GM18517 (cell line): Measurements from ENCODE around the gene GKN2.
A peak's percentile ranks its signal among the peaks of the same experiment; 100 is the strongest.
"Not testable (repeated sequence)": the region's sequence is repeated elsewhere in the genome, so short reads cannot be mapped to it uniquely, and the experiment has no call there.

Source experiments
- ATAC-seq: cut with Tn5 transposase; IDR thresholded peaks from one replicate; pipeline ENCODE4 v1.9.1; 2021; ENCODE audit warnings: mild to moderate bottlenecking, moderate library complexity; ENCODE audit not compliant: unreplicated experiment

GKN2 gene

DNA sequence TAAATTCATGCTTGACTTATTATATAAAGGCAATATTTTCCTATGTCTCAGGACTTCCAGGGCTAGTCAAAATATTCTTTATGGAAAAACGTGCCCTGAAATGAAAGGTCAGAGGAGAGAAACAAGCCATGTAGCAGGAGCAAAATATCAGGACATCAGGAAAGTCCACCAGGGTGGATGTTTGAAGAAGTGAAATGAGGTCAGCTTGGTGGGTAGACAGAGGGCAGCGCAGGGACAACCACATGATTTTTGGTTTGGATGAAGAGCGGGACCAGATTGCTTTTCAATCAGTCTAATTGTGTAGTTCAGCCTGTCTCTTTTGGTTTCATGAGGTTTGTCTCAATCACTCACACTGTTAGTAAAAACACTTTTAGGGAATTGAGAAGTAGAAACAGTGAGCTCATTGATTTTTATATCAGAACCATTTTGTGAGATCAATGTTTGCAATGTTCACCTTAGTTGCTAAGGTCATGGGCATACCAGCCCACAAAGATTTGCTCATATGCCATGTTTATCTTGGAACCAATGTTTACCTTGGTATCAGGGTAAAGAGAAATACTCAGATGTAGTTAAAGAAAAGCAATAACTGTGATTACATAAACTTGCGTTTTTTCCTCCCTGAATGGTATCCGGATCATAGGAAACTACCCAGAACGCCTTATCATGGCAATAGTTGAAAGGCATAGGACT is 32.1 kb downstream of the GKN2 start:
- ATAC-seq = no peak

DNA sequence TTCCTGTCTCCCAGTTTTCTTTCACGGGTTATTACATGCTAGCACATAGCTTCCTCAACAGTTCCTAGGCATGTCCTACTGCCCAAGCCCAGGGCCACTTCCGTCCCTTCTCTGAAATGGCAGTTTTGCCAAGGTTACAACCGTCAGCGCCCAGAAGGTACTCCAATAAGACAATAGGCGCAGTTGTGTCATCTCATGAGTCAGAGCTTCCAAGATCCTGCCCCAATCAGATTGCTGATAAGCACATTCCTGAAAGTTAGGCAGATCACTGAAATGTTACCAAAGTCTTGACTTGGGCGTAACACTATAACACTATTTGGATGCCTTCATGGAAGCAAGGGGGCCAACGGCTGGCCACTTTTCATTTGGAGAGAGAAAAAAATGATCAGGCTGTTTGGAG is 34.2 kb downstream of the GKN2 start:
- ATAC-seq = no peak

DNA sequence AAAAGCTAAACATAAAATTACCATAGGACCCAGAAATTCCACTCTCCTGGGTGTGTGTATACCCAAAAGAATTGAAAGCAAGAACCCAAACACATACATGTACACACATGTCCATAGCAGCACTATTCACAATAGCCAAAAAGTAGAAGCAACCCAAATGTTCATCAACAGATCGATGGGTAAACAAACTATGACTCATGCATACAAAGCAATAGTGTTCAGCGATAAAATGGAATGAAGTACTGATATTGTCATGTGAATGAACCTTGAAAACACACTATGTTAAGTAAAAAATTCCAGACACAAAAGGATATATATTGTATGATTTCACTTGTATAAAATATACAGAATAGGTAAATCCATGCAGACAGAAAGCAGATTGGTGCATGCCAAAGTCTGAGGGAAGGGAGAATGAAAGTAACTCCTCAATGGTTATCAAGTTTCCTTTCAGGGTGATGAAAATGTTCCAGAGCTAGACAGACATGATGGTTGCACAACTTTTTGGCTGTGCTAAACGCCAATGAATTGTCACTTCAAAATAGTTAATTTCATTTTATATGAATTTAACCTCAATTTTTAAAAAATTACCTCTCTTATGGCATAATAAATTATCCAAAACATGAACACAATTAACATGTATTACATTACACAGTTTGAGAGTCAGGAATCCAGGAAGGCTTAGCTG is 35.5 kb downstream of the GKN2 start:
- ATAC-seq = no peak

DNA sequence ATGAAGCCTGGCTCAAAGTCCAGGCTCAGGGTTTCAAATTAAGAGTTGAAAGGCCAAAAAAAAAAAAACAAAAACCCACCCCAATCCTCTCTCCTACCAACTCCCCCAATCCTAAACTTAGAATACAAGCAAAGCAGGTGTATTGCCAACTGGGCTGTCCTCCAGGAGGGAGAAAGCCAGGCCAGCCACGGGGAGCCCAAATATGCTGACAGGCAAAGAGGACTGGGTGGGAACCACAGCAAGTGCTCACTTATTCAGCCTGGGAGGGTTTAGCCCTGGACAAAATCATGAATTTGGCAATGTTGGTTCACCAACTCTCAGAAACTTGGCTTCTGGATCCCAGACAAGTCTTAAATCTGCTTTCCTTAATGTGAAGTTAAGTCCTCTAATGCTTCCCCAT is 36.5 kb downstream of the GKN2 start:
- no peak for ATAC-seq

DNA sequence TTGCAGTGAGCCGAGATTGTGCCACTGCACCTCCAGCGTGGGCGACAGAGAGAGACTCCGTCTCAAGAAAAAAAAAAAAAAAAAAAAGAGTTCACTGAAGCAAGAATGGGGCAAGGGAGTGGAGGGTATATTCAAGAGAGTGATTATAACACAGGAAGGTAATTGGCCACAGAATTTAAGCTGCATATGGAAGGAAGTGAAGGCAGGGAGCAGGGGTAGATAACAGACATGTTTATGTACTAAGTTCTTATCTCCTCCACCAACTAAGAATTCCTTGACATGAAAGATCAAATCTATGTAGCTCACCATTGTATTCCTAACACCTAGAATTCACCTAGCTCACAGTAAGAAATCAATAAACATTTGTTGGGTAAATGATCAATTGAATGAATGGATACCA is 37.3 kb downstream of the GKN2 start:
- ATAC-seq = no peak

- ATAC-seq = no peak
Observed at GRCh38 chr2:68913359-68913758, 39.3 kb downstream of the GKN2 start.

DNA sequence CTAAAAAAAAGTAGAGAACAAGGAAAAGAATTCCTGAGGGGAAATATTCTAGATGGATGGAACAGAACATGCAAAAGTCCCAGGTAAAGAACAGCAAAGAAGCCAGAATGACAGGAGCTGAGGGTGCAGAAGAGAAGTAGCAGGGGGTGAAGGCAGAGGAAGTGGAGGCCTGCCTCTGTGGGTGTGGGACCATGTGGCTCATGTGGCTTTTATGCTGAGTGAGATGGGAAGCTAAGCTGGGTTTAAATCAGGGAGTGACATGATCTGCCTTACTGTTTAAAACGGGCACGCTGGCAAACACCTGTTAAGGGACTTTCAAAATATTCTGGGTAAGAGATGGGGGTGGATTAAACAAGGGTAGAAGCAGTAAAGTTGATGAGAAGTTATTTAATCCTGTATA is 40.0 kb downstream of the GKN2 start:
- ATAC-seq = no peak

GRCh38 chr2:68912111-68912510 is 40.6 kb downstream of the GKN2 start:
- ATAC-seq = no peak

DNA sequence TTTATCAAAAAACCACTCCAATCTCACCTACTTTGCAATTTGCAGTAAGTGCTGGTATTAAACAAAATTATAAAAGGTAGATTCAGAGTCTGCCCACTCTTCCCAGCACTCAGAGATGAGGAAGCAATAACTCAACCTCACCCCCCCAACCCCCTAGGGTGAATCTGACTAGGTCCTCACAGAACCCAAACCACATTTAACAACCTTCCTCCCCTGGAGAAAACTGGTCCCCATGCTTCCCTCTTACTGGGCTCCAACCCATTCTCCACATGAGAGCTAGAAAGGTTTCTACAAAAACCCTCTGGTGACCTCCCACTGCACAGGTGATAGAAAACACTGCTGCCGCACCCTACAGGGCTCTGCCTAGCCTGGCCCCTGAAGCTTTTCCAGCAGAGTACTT is 41.0 kb downstream of the GKN2 start:
- no peak for ATAC-seq

DNA sequence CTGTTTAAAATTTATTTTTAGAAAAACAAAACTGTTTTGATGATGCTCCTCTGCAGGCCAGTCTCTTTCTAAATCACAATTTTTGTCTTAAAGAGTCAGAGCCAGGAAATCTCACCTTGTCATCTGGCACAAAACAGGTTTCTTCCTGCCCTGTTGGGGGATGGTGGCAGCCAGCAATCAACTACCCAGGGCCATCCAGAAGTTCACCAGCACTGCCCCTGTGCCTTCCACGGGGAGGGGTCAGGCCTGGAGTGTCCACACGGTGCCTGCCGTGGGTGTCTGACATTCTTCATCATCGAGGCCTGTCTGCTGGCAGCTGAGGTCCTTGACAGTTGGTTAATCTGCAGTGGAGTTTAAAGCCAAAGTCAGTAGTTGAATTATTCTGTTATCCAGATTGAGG is 41.4 kb downstream of the GKN2 start:
- no peak for ATAC-seq

DNA sequence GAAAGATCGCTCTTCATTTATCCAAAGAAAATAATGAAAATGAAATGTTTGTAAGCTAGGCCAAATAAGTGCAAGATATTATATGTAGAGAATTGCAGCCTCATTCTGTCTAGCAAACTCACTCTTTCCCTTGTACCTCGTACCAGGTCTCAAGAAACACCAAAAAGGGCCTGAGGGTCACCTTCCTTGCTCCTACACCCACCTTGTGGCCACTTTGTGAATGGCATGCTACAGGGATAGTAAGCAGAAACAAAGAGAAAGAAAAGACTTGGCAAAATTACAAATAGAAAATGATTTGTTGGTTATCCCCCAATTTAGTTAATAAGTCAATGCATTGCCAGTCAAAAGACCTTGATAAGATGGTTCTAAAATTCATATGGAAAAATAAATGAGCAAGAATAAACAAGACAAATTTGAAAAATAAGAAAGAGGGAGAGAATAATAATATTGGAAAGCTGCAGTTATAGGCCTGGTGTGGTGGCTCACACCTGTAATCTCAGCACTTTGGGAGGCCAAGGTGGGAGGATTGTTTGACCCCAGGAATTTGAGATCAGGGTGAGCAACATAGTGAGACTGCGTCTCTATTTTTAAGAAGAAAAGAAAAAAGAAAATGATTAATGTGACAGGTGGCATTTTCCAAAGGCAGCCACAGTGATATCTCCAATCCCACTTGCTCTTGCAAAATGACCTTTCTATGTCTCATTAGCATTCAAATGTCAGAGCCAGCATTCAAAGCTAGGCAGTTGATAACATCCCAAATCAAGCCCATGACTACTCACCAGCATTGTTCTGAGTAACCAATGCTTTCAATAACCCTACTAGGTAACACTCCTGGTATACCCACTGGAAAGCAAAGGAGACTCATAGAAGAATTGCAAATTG is 42.7 kb downstream of the GKN2 start:
- ATAC-seq = peak; percentile 40

- peak; percentile 98 for ATAC-seq
Observed at GRCh38 chr2:68908392-68908970, 44.2 kb downstream of the GKN2 start.

GRCh38 chr2:68907920-68908253 is 44.8 kb downstream of the GKN2 start:
- ATAC-seq = peak; percentile 19

DNA sequence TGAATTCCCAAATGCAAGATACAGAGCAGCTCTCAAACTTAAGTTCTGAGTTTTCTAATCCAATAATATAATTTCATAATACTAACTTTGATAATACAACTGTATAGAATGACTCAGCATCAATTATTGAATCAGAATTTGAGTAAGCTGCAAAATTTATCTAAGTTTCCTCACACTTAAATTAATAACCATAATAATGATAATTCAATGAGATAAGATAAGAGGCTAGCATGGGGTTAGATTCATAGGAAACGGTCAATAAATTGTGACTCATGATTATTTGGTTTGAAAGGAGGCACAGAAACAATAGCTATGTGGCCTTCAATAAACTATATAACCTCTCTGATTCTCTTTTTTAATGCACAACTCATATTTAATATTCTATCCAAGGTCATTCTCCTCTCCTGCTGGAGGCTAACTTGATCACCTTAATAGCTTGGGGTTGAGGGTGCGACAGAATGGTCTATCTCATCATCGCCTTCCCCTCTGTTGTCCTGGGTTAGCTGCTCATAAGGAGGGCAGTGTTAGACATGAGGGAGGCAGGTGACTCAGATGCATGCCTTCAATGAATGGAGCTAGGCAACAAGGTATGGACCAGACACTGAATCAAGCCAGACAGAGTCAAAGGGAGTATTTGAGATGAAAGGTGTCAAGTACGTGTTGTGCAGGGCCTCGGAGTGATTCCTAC is 45.3 kb downstream of the GKN2 start:
- ATAC-seq = no peak

- ATAC-seq = no peak
Observed at GRCh38 chr2:68906716-68907115, 46.0 kb downstream of the GKN2 start.

DNA sequence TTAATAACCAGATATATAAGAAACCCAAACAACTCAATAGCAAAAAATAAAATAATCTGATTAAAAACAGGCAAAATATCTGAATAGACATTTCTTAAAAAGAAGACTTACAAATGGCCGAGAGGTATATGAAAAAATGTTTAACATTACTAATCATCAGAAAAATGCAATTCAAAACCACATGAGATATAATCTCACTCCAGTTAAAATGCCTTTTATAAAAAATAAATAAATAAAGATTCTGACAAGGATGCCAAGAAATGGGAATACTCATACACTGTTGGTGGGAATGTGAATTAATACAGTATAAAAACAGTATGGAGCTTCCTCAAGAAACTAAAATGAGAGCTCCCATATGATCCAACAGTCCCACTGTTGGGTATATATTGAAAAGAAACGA is 47.6 kb downstream of the GKN2 start:
- no peak for ATAC-seq

- ATAC-seq = no peak
Observed at GRCh38 chr2:68901561-68901960, 51.1 kb downstream of the GKN2 start.

- no peak for ATAC-seq
Observed at GRCh38 chr2:68901199-68901514, 51.5 kb downstream of the GKN2 start.

- no peak for ATAC-seq
Observed at GRCh38 chr2:68900496-68901198, 52.0 kb downstream of the GKN2 start.

GRCh38 chr2:68895981-68896380 is 56.7 kb downstream of the GKN2 start:
- not testable (repeated sequence) for ATAC-seq
